ENCODE measurements around the gene MECR. TPM values are rescaled to one million over a fixed set of nuclear protein-coding genes. Genes with fewer than 3 reads are reported as not detected.

MECR gene
- total RNA-seq, 1 donor, result 23.5 TPM

GRCh38 chr1:29171521-29171920 is 59.2 kb downstream of the MECR start:
- no peaks in the 10 kb centered on the region for H3K9me3 ChIP-seq (ENCODE audit: low read depth, low read length)
- DNase-seq (ENCODE audit: insufficient read length, low spot score, missing footprints), result no peak
- H3K4me1 ChIP-seq (ENCODE audit: insufficient read depth, low read length), result peaks cover 23% of the 10 kb centered on the region
- no peak for TF ChIP-seq CTCF (IDR thresholded peaks at IDR 0.05; ENCODE audit: extremely low read depth, low read depth, low read length)
- peaks cover 97% of the 10 kb centered on the region for H3K79me2 ChIP-seq (ENCODE audit: insufficient read depth, low read length)
- peaks cover 74% of the 10 kb centered on the region for H4K20me1 ChIP-seq (ENCODE audit: insufficient read depth, low read length)
- H3K4me2 ChIP-seq (ENCODE audit: insufficient read depth, low read length), result peak overlapping the region; percentile 13
- H3K36me3 ChIP-seq (ENCODE audit: insufficient read depth, low read length), result peaks cover 11% of the 10 kb centered on the region
- no peak overlapping the region for H2AFZ ChIP-seq (ENCODE audit: low read length)
- H3K27ac ChIP-seq (ENCODE audit: low read depth, low read length), result peak overlapping the region; percentile 18
- no peaks in the 10 kb centered on the region for H3K27me3 ChIP-seq (ENCODE audit: insufficient read depth, low read length)
- H3K4me3 ChIP-seq (ENCODE audit: insufficient read depth, low read length), result no peak overlapping the region

- H3K4me1 ChIP-seq (ENCODE audit: insufficient read depth, low read length), result peaks cover 24% of the 10 kb centered on the region
- H4K20me1 ChIP-seq (ENCODE audit: insufficient read depth, low read length), result peaks cover 74% of the 10 kb centered on the region
- H3K9me3 ChIP-seq (ENCODE audit: low read depth, low read length), result no peaks in the 10 kb centered on the region
- peaks cover 97% of the 10 kb centered on the region for H3K79me2 ChIP-seq (ENCODE audit: insufficient read depth, low read length)
- H3K27ac ChIP-seq (ENCODE audit: low read depth, low read length), result peak overlapping the region; percentile 18
- H3K27me3 ChIP-seq (ENCODE audit: insufficient read depth, low read length), result no peaks in the 10 kb centered on the region
- no peak overlapping the region for H2AFZ ChIP-seq (ENCODE audit: low read length)
- no peak overlapping the region for H3K4me3 ChIP-seq (ENCODE audit: insufficient read depth, low read length)
- peak overlapping the region; percentile 13 for H3K4me2 ChIP-seq (ENCODE audit: insufficient read depth, low read length)
- DNase-seq (ENCODE audit: insufficient read length, low spot score, missing footprints), result no peak
- H3K36me3 ChIP-seq (ENCODE audit: insufficient read depth, low read length), result peaks cover 13% of the 10 kb centered on the region
- no peak for TF ChIP-seq CTCF (IDR thresholded peaks at IDR 0.05; ENCODE audit: extremely low read depth, low read depth, low read length)
Measured at GRCh38 chr1:29171089-29171488, 59.6 kb downstream of the MECR start.

- no peak overlapping the region for H2AFZ ChIP-seq (ENCODE audit: low read length)
- DNase-seq (ENCODE audit: insufficient read length, low spot score, missing footprints), result no peak
- no peak for TF ChIP-seq CTCF (IDR thresholded peaks at IDR 0.05; ENCODE audit: extremely low read depth, low read depth, low read length)
- no peaks in the 10 kb centered on the region for H3K27me3 ChIP-seq (ENCODE audit: insufficient read depth, low read length)
- H3K36me3 ChIP-seq (ENCODE audit: insufficient read depth, low read length), result peaks cover 23% of the 10 kb centered on the region
- no peaks in the 10 kb centered on the region for H3K9me3 ChIP-seq (ENCODE audit: low read depth, low read length)
- peaks cover 30% of the 10 kb centered on the region for H3K4me1 ChIP-seq (ENCODE audit: insufficient read depth, low read length)
- H3K27ac ChIP-seq (ENCODE audit: low read depth, low read length), result no peak overlapping the region
- H3K79me2 ChIP-seq (ENCODE audit: insufficient read depth, low read length), result peaks cover 100% of the 10 kb centered on the region
- H3K4me3 ChIP-seq (ENCODE audit: insufficient read depth, low read length), result no peak overlapping the region
- no peak overlapping the region for H3K4me2 ChIP-seq (ENCODE audit: insufficient read depth, low read length)
- H4K20me1 ChIP-seq (ENCODE audit: insufficient read depth, low read length), result peaks cover 76% of the 10 kb centered on the region
Measured at GRCh38 chr1:29169976-29170375, 60.8 kb downstream of the MECR start.

GRCh38 chr1:29167904-29168303 is 62.8 kb downstream of the MECR start:
- Histone ChIP-seq H3K4me2 (ENCODE audit: insufficient read depth, low read length) (no peak overlapping the region), H3K27ac (ENCODE audit: low read depth, low read length) (no peak overlapping the region), H2AFZ (ENCODE audit: low read length) (no peak overlapping the region), H4K20me1 (ENCODE audit: insufficient read depth, low read length) (peaks cover 84% of the 10 kb centered on the region), H3K79me2 (ENCODE audit: insufficient read depth, low read length) (peaks cover 100% of the 10 kb centered on the region), H3K4me1 (ENCODE audit: insufficient read depth, low read length) (peaks cover 30% of the 10 kb centered on the region), H3K27me3 (ENCODE audit: insufficient read depth, low read length) (no peaks in the 10 kb centered on the region), H3K9me3 (ENCODE audit: low read depth, low read length) (no peaks in the 10 kb centered on the region), H3K4me3 (ENCODE audit: insufficient read depth, low read length) (no peak overlapping the region), H3K36me3 (ENCODE audit: insufficient read depth, low read length) (peaks cover 39% of the 10 kb centered on the region)
- no peak for DNase-seq (ENCODE audit: insufficient read length, low spot score, missing footprints)
- TF ChIP-seq CTCF (IDR thresholded peaks at IDR 0.05; ENCODE audit: extremely low read depth, low read depth, low read length), result no peak

Measured in osteoblast (primary cell).